GM06990 (cell line): ENCODE results near the gene ATP9A.

Experiments
- DNase-seq: peaks from one replicate; pipeline ENCODE4 v3.0.0-alpha.2; 2011; ENCODE audit not compliant: insufficient read length; ENCODE audit errors: extremely low read depth
- H3K27me3 ChIP-seq: replicated peaks from 2 replicates; pipeline ENCODE4 v1.6.0; 2011; ENCODE audit warnings: low read length; ENCODE audit not compliant: control insufficient read depth, insufficient read depth
- H3K36me3 ChIP-seq: 2 replicates; pipeline ENCODE4 v1.5.1; 2011; ENCODE audit warnings: low read length; ENCODE audit not compliant: control insufficient read depth, insufficient read depth
- H3K4me3 ChIP-seq: replicated peaks from 2 replicates; pipeline ENCODE4 v1.5.1; 2011; ENCODE audit warnings: low read depth, mild to moderate bottlenecking, control low read depth, low read length
- TF ChIP-seq, protein P1 (sequence below): IDR thresholded peaks from 2 replicates; pipeline ENCODE4 v1.5.1; 2011; ENCODE audit warnings: low read length, control low read depth, mild to moderate bottlenecking, inconsistent platforms; ENCODE audit not compliant: insufficient read depth, poor library complexity, severe bottlenecking

Gene ATP9A

DNA sequence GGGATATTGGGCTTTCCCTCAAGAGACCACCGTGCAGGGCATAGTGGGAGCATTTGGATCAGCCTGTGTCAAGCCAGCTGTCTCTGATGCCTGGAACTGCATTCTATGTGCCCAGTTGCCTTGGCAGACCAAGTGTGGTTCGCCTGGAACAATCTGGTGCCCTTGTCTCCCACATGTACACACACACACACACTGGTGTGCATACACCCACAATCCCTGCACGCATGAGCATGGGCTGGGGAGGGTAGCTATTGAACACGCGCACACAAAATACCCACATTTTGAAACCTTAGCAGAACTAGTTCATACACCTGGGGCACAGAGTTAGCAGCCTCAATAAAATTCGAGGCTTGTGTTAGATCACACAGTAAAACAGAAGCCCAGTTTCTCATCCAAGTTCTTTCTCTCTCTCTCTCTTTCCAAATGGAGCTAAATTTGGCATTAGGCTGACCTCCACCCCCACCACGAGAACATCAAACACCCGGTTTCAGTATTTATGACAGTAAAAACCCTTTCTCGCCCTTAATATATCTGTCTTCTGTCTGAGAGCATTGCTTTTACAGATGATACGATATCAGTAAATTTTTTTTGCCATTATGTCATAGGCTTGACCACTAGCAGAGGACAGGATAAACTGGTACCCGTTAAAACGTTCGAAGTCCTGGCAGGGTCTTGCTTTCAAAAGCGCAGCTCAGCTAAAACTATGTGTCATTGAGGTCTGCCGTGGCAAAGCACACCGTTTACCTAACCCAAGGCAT lies 207.5 kb downstream of the ATP9A start:
- Histone ChIP-seq H3K36me3 (no peaks in the 10 kb centered on the region), H3K4me3 (no peak overlapping the region), H3K27me3 (no peaks in the 10 kb centered on the region; the same call in none of the 2 replicates)
- TF ChIP-seq, protein P1, sequence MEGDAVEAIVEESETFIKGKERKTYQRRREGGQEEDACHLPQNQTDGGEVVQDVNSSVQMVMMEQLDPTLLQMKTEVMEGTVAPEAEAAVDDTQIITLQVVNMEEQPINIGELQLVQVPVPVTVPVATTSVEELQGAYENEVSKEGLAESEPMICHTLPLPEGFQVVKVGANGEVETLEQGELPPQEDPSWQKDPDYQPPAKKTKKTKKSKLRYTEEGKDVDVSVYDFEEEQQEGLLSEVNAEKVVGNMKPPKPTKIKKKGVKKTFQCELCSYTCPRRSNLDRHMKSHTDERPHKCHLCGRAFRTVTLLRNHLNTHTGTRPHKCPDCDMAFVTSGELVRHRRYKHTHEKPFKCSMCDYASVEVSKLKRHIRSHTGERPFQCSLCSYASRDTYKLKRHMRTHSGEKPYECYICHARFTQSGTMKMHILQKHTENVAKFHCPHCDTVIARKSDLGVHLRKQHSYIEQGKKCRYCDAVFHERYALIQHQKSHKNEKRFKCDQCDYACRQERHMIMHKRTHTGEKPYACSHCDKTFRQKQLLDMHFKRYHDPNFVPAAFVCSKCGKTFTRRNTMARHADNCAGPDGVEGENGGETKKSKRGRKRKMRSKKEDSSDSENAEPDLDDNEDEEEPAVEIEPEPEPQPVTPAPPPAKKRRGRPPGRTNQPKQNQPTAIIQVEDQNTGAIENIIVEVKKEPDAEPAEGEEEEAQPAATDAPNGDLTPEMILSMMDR: no peak
- no peak for DNase-seq

DNA sequence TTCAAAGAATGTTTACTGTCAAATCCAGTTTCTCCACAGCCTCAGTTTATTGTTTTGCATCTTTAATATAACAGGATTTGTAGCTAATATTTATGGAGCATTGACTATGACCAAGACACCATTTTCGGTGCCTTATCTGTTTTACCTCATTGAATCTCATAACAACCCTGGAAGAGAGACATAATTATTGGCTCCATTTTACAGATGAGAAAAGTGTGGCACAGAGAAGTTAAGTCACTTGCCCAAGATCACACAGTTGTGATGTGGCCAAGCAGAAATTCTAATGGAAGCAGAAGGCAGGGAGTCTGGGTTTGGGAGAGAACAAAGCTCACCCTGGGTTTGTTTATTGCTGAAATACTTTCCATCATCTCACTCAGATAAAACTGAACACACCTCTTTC lies 208.1 kb downstream of the ATP9A start:
- Histone ChIP-seq H3K27me3 (no peaks in the 10 kb centered on the region; the same call in none of the 2 replicates), H3K4me3 (no peak overlapping the region), H3K36me3 (no peaks in the 10 kb centered on the region)
- DNase-seq: no peak
- TF ChIP-seq, protein P1: no peak

DNA sequence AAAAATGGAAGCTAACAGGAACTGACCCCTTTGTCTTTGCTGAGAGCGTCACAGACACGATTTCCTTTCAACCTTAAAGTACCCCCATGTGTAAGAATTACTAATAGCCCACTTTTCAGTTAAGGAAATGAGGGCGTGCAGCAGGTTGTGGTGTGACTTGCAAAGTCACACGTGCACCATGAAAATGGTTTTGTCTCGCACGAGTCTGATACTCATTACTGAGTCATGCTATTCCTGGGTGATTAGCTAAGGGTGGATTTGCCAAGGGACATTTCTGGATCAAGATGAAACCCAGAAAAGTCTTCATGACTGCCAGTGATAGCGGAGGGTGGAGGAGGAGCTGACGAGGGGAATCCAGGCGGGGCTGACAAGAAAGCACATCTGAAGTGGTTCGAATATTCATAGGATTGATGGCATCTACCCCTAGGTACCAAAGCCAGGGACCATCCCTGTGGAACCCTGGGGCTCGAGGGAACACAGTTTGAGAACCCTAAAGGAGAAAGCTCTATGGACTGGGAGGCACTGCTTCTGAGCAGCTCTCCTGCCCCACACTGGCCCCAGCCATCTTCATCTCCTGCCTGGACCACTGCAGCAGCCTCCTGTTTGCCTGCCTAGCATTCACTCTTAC lies 213.5 kb downstream of the ATP9A start:
- no peak overlapping the region for H3K4me3 ChIP-seq
- no peaks in the 10 kb centered on the region for H3K36me3 ChIP-seq
- DNase-seq: no peak
- H3K27me3 ChIP-seq: no peaks in the 10 kb centered on the region; the same call in 1 of the 2 replicates
- TF ChIP-seq, protein P1: no peak

DNA sequence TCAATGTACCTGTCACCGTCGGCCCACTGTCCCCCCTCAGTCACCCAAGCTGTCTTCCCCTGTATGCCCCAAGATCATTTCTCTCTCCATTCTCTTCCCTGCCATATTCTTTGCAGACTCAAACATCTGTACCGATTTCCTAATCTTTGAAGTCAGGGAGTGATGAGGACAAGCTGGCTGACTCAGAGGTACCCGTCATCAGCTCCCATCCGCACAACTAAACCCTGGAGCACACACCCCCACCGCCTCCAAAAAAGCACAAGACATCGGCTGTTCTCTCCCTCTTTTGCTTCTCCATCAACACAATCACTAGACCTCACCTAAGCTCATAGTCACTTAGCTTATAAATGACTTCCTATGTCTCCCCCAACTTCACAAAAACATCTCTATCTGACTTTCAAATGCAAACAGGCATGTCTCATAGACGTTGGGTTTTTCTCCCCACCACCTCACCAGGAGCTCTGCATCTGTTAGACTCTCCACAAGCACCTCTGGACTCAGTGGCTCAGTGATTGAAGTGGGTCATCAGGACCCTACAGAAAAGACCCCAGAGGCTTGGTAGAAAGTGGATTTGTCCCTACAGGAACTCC lies 214.2 kb downstream of the ATP9A start:
- no peaks in the 10 kb centered on the region for H3K36me3 ChIP-seq
- H3K27me3 ChIP-seq: no peaks in the 10 kb centered on the region; the same call in 1 of the 2 replicates
- TF ChIP-seq, protein P1: no peak
- no peak for DNase-seq
- H3K4me3 ChIP-seq: no peak overlapping the region

DNA sequence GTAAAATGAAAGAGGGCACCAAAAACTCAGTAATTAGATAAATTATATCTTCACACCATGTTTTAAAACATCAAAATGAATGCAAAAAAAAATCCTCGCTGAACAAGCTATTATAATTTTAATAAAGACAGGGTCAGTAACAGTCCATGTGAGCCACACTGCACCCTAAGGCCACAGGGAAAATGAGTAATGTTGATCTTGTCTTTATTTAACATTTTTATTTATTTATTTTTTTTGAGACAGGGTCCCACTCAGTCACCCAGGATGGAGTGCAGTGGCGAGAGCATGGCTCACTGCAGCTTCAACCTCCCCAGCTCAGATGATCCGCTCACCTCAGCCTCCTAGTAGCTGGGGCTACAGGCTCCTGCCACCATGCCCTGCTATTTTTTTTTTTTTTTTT lies 217.0 kb downstream of the ATP9A start:
- no peak overlapping the region for H3K4me3 ChIP-seq
- H3K27me3 ChIP-seq: peaks cover 1% of the 10 kb centered on the region
- TF ChIP-seq, protein P1: no peak
- no peak for DNase-seq
- no peaks in the 10 kb centered on the region for H3K36me3 ChIP-seq
